T-helper 1 cell treated with Interleukin-12 subunit alpha and Interleukin-12 subunit beta and Interleukin-4 antibody, amounts not matched to agents 30 ng/mL and 1 ng/mL, for 36 hours (primary cell): Measurements from ENCODE around the gene SMIM23. TPM values are rescaled to one million over a fixed set of nuclear protein-coding genes. Genes with fewer than 3 reads are reported as not detected.

Source experiments
- intact Hi-C: fragments of 100-400 bp; cut with micrococcal nuclease; formaldehyde crosslinking; loops from one replicate; pipeline ENCODE4 v1.15.1; 2024
- total RNA-seq: library from RNA; stranded (reverse); gene quantifications from 2 replicates; pipeline ENCODE4 v1.2.3, GENCODE V29; 2022

The SMIM23 gene
- not detected in 2 replicates for total RNA-seq

- intact Hi-C loops, result no loop called here
Observed at GRCh38 chr5:171785517-171785916, at the start of gene SMIM23. TSS of gene SMIM23 (plus strand) at chr5:171785817. CDS start at chr5:171785872, 55 bp downstream.

GRCh38 chr5:171736976-171737891, 48.4 kb upstream of the SMIM23 start:
- intact Hi-C loops, result no loop called here

GRCh38 chr5:171738501-171738900, 47.1 kb upstream of the SMIM23 start:
- intact Hi-C loops, result no loop called here

- intact Hi-C loops, result no loop called here
Observed at GRCh38 chr5:171739271-171739670, 46.3 kb upstream of the SMIM23 start.

GRCh38 chr5:171743436-171744076, 42.1 kb upstream of the SMIM23 start:
- intact Hi-C loops, result no loop called here

- intact Hi-C loops, result no loop called here
Observed at GRCh38 chr5:171744264-171744663, 41.4 kb upstream of the SMIM23 start.

GRCh38 chr5:171744882-171745281, 40.7 kb upstream of the SMIM23 start:
- intact Hi-C loops, result no loop called here

- intact Hi-C loops, result no loop called here
Observed at GRCh38 chr5:171745602-171746001, 40.0 kb upstream of the SMIM23 start.

GRCh38 chr5:171747061-171747859, 38.4 kb upstream of the SMIM23 start:
- intact Hi-C loops, result no loop called here

- intact Hi-C loops, result no loop called here
Observed at GRCh38 chr5:171748720-171749119, 36.9 kb upstream of the SMIM23 start.

- intact Hi-C loops, result no loop called here
Observed at GRCh38 chr5:171749365-171749764, 36.3 kb upstream of the SMIM23 start.

GRCh38 chr5:171750311-171750788, 35.3 kb upstream of the SMIM23 start:
- intact Hi-C loops, result no loop called here

- intact Hi-C loops, result no loop called here
Observed at GRCh38 chr5:171755354-171755821, 30.2 kb upstream of the SMIM23 start.

GRCh38 chr5:171757853-171758535, 27.6 kb upstream of the SMIM23 start:
- intact Hi-C loops, result no loop called here

GRCh38 chr5:171759777-171760176, 25.8 kb upstream of the SMIM23 start:
- intact Hi-C loops, result no loop called here

- intact Hi-C loops, result no loop called here
Observed at GRCh38 chr5:171762021-171762608, 23.5 kb upstream of the SMIM23 start.

- intact Hi-C loops, result no loop called here
Observed at GRCh38 chr5:171762903-171763302, 22.7 kb upstream of the SMIM23 start.

- intact Hi-C loops, result no loop called here
Observed at GRCh38 chr5:171764265-171764664, 21.4 kb upstream of the SMIM23 start.

GRCh38 chr5:171766875-171767274, 18.7 kb upstream of the SMIM23 start:
- intact Hi-C loops, result no loop called here

- intact Hi-C loops, result no loop called here
Observed at GRCh38 chr5:171770153-171770552, 15.5 kb upstream of the SMIM23 start.
